Left lung (tissue), 10 donors: ENCODE data around the gene CCDC6. TPM values are rescaled to one million over a fixed set of nuclear protein-coding genes. Genes with fewer than 3 reads are reported as not detected.
A peak's percentile ranks its signal among the peaks of the same experiment; 100 is the strongest.

Experiments
- ATAC-seq: fragments of 200-7000 bp; cut with Tn5 transposase; one replicate; pipeline ENCODE4 v1.9.1; 2020; ENCODE audit warnings: moderate library complexity
- DNase-seq, 4 donors: peaks; one replicate each; pipeline ENCODE4 v3.0.0-alpha.2; 2013 to 2020
- H3K27ac ChIP-seq, 2 donors: fragments of 200-600 bp; sonication (generic) in 1 of 2; one replicate each; pipeline versions ENCODE4 v1.5.0 to v1.8.0; 2020 to 2021
- H3K27me3 ChIP-seq, 2 donors: fragments of 200-600 bp; sonication (generic) in 1 of 2; one replicate each; pipeline versions ENCODE4 v1.5.0 to v1.8.0; 2020 to 2021
- H3K36me3 ChIP-seq, 2 donors: fragments of 200-600 bp; sonication (generic) in 1 of 2; one replicate each; pipeline versions ENCODE4 v1.5.0 to v1.8.0; 2020 to 2021
- H3K4me1 ChIP-seq, 2 donors: fragments of 200-600 bp; one replicate each; pipeline ENCODE4 v1.8.0; 2021
- H3K4me3 ChIP-seq, 2 donors: fragments of 200-600 bp; sonication (generic) in 1 of 2; one replicate each; pipeline versions ENCODE4 v1.5.0 to v1.8.0; 2020 to 2021; ENCODE audit warnings: mild to moderate bottlenecking in 1 of 2
- H3K9me3 ChIP-seq, 2 donors: fragments of 200-600 bp; sonication (generic) in 1 of 2; one replicate each; pipeline versions ENCODE4 v1.5.0 to v1.8.0; 2020 to 2021
- intact Hi-C, 2 donors: fragments of 100-400 bp; cut with DNase I; formaldehyde crosslinking; loops; one replicate each; pipeline versions ENCODE4 v1.11.2 to v1.14.2; 2022
- polyA plus RNA-seq, 6 donors: library from polyadenylated mRNA; unstranded; fragments of 120-200 nt; gene quantifications; one replicate each; pipeline ENCODE4 v1.2.1, GENCODE V29; 2013; ENCODE audit not compliant: insufficient read length in 6 of 6
- total RNA-seq, 2 donors: library from RNA; stranded (reverse); fragmentation: NEBNext Ultra II Directional; extraction: Animal tissue kit (Norgen Biotek cat#: 25700); gene quantifications; one replicate each; pipeline ENCODE4 v1.2.1, GENCODE V29; 2021
- TF ChIP-seq, protein P1 (sequence below), 2 donors: fragments of 200-600 bp; sonication (generic) in 1 of 2; IDR thresholded peaks; one replicate each; pipeline versions ENCODE4 v1.5.0 to v1.8.0; 2021; ENCODE audit warnings: antibody characterized with exemption in 2 of 2
- donor health status: DM: no; HTN: yes; CAD: no.
- donor health status: DM: no; HTN: no; CAD: no.

CCDC6 gene
- total and polyA plus RNA-seq, 8 donors: 32.1 to 76.6 (median 44.4) TPM

DNA sequence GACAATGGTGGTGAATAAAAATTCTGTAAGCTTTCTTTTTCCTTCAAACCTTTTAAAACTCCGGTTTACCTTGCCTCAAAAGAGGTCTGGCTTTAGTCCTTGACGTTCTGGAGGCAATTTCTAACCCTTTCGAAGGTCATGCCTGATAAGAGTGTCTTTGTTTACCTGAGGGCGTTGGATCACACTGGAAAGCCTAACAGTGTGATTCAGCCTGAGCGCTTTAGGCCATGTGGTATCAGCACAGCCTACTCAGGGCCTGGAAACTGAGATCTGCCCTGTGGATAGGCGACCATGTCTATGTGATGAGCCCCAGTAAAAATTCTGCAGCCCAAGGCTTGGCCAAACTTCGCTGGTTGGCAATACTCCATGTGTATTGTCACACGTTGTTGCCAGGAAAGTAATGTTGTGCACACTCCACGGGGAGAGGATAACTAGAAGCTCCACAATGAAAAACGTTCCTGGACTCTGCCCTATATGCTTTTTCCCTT, 10.7 kb downstream of the CCDC6 start:
- Histone ChIP-seq H3K4me1 (peaks cover 33 to 69% of the 10 kb centered on the region in 2 donors), H3K9me3 (no peaks in the 10 kb centered on the region), H3K4me3 (no peak overlapping the region), H3K27me3 (no peaks in the 10 kb centered on the region), H3K36me3 (no peaks in the 10 kb centered on the region), H3K27ac (peak overlapping the region in 1 of 2 donors; percentile 33)
- intact Hi-C loops: no loop called here
- peak; percentile 64 for ATAC-seq
- peak in 1 of 4 donors; percentile 39 for DNase-seq
- TF ChIP-seq, protein P1, sequence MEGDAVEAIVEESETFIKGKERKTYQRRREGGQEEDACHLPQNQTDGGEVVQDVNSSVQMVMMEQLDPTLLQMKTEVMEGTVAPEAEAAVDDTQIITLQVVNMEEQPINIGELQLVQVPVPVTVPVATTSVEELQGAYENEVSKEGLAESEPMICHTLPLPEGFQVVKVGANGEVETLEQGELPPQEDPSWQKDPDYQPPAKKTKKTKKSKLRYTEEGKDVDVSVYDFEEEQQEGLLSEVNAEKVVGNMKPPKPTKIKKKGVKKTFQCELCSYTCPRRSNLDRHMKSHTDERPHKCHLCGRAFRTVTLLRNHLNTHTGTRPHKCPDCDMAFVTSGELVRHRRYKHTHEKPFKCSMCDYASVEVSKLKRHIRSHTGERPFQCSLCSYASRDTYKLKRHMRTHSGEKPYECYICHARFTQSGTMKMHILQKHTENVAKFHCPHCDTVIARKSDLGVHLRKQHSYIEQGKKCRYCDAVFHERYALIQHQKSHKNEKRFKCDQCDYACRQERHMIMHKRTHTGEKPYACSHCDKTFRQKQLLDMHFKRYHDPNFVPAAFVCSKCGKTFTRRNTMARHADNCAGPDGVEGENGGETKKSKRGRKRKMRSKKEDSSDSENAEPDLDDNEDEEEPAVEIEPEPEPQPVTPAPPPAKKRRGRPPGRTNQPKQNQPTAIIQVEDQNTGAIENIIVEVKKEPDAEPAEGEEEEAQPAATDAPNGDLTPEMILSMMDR (IDR thresholded peaks at IDR 0.05): no peak

DNA sequence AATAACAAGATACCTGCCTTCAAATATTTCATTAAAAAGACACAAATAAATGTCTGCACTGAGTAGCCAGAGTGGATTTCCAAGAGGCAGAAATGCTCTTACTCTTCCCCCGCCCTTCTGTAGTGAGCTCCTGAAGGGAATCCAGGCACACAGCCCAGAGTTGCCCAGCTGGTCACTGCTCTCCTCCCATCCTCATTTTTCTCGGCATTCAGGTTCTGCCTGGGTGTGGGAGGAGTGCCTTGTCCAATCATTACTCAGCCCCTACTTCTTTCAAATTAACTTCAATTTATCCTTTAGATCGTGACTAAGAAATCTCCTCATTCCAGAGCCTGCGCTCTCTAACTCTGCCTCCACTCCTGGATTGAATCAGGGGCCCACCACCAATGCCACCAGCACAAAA, 12.2 kb downstream of the CCDC6 start:
- peak; percentile 93 for ATAC-seq
- Histone ChIP-seq H3K36me3 (peaks cover 0 to 5% of the 10 kb centered on the region in 2 donors), H3K4me3 (no peak overlapping the region), H3K9me3 (no peaks in the 10 kb centered on the region), H3K27me3 (no peaks in the 10 kb centered on the region), H3K27ac (no peak overlapping the region), H3K4me1 (peaks cover 33 to 73% of the 10 kb centered on the region in 2 donors)
- peak in 3 of 4 donors; percentile 63 to 79 (median 72) for DNase-seq
- TF ChIP-seq, protein P1 (IDR thresholded peaks at IDR 0.05): no peak
- intact Hi-C loops: no loop called here

DNA sequence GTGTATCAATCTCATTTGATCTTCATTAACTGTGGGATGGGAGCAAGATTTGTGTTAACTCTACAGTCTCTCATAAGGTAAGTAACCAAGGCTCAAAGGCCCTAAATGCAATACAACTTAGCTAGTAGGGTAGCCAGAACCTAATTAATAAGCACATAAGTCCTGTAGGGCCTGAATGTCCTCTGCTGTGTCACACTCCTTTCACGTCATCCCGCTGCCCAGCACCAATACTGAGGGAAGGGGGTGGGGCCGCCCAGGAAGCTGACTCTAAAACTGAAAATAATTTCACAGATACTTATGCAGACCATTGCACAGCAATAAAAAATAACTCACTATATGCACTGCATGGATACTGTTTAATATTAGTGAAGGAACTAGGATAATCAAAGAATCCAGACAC, 13.7 kb downstream of the CCDC6 start:
- no peak for ATAC-seq
- Histone ChIP-seq H3K9me3 (no peaks in the 10 kb centered on the region), H3K27me3 (no peaks in the 10 kb centered on the region), H3K4me3 (no peak overlapping the region), H3K36me3 (peaks cover 0 to 5% of the 10 kb centered on the region in 2 donors), H3K4me1 (peaks cover 24 to 76% of the 10 kb centered on the region in 2 donors), H3K27ac (no peak overlapping the region)
- TF ChIP-seq, protein P1 (IDR thresholded peaks at IDR 0.05): no peak
- intact Hi-C loops: no loop called here
- DNase-seq: no peak

DNA sequence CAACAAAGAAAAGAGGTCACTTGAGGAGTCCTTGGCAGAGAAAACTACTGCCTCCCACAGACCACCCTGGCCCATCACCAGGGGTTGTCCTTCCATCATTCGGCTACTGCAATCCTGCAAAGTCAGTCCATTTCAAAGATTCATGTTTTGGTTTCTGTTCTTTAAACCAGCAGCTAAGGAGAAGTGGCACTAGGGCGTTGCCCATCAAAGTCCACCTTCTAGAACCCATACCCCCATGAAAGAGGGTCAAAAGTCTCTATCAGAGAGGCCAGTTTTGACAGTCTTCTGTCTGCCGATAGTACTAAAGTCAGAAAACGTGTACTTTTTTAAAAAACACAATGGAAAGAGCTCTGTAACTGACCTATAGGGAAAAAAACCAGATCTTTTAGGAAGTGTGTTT, 14.4 kb downstream of the CCDC6 start:
- Histone ChIP-seq H3K9me3 (no peaks in the 10 kb centered on the region), H3K4me3 (no peak overlapping the region), H3K36me3 (peaks cover 0 to 5% of the 10 kb centered on the region in 2 donors), H3K27me3 (no peaks in the 10 kb centered on the region), H3K4me1 (peaks cover 24 to 84% of the 10 kb centered on the region in 2 donors), H3K27ac (no peak overlapping the region)
- ATAC-seq: no peak
- no peak for DNase-seq
- intact Hi-C loops: no loop called here
- TF ChIP-seq, protein P1 (IDR thresholded peaks at IDR 0.05): no peak

DNA sequence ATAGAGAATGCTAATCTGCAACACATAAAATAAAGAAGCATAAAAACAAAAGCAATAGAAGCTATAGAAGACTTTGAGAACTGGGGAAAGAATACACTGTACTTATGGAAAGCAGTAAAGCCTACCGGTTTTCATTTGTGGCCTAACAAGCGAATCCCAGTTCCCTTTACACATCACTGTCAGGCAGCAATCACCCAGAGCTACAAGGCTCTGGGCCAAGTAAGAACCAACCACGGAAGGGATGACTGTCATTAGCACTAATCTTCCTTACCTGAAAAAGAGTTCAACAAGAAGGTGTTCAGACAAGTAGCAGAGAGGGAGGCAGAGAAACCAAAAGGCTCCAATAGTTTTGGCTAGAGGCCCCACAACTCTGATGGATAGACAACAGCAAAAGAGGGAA, 15.0 kb downstream of the CCDC6 start:
- H3K9me3 ChIP-seq: no peaks in the 10 kb centered on the region
- intact Hi-C loops: no loop called here
- peaks cover 26 to 90% of the 10 kb centered on the region in 2 donors for H3K4me1 ChIP-seq
- ATAC-seq (no peak), DNase-seq (no peak)
- no peaks in the 10 kb centered on the region for H3K27me3 ChIP-seq
- H3K4me3 ChIP-seq: no peak overlapping the region
- TF ChIP-seq, protein P1 (IDR thresholded peaks at IDR 0.05): no peak
- H3K36me3 ChIP-seq: peaks cover 0 to 5% of the 10 kb centered on the region in 2 donors
- no peak overlapping the region for H3K27ac ChIP-seq
